ENCODE data around the gene MC1R.

DNA sequence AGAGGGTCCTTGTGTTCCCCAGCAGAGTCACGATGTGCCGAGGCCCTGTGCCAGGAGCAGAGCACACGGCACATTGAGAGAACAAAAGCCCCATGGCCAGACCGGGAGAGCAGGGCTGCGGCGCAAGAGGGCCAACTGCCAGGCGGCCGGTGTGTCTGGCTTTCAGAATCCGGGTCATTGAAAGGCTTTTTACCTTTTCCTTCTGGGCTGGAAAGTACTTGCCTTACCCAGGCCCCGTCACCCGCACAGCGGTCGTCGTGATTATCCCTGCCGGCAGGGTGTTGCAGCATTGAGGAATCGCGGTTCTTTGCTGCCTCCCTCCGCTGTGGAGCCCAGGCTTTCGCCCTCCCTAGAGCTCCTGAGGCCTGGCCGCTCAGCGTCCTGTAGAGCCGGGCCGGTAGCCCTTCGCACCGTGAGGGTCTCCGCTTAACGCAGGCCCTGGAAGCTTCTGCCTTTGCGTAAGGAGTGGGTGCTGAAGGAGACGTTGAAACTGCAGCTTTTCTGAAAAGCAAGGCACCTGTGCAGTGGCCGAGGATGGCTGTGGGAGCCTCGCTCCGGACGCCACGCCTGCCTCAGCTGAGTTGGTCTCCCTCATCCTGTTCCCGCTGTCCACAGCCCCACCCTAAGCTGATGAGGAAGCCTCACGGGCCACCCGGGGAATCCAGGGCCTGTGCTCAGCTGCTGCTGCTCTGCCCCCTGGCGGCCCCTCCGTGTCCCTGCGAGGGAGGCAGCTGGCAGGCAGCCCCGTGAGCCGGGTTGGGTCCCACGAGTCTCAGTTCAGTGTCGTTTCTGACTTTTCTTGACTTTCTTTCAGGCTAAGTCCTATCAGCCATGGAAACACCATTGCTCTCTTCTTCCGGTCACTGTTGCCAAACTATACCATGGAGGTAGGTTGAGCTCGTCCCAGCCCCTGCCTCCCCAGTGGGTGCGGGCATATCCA lies 8.6 kb upstream of the MC1R start:
- TF ChIP-seq, protein P1, sequence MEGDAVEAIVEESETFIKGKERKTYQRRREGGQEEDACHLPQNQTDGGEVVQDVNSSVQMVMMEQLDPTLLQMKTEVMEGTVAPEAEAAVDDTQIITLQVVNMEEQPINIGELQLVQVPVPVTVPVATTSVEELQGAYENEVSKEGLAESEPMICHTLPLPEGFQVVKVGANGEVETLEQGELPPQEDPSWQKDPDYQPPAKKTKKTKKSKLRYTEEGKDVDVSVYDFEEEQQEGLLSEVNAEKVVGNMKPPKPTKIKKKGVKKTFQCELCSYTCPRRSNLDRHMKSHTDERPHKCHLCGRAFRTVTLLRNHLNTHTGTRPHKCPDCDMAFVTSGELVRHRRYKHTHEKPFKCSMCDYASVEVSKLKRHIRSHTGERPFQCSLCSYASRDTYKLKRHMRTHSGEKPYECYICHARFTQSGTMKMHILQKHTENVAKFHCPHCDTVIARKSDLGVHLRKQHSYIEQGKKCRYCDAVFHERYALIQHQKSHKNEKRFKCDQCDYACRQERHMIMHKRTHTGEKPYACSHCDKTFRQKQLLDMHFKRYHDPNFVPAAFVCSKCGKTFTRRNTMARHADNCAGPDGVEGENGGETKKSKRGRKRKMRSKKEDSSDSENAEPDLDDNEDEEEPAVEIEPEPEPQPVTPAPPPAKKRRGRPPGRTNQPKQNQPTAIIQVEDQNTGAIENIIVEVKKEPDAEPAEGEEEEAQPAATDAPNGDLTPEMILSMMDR (conservative IDR thresholded peaks at IDR 0.05; ENCODE audit: low read depth, low read length) = peak; percentile 97
- TF ChIP-seq EZH2 (IDR thresholded peaks at IDR 0.05; ENCODE audit: borderline replicate concordance, low read depth, low read length, poor library complexity, severe bottlenecking) = no peak
